K562 (cell line): ENCODE data around the gene NMRAL1. TPM values are rescaled to one million over a fixed set of nuclear protein-coding genes. Genes with fewer than 3 reads are reported as not detected.

ENCODE experiments used
- CBX1 ChIP-seq: sonication (generic); IDR thresholded peaks from 2 replicates; pipeline ENCODE4 v1.6.1; 2016; ENCODE audit warnings: antibody characterized with exemption, low read depth, mild to moderate bottlenecking
- EP300 ChIP-seq: IDR thresholded peaks from 2 replicates; pipeline ENCODE4 v1.6.1; 2012; ENCODE audit warnings: low read length, improper control_type of control experiment
- ERF ChIP-seq: fragments of 450-650 bp; formaldehyde crosslinking; IDR thresholded peaks from 2 replicates; pipeline ENCODE4 v1.4.0; 2020; ENCODE audit warnings: mild to moderate bottlenecking, mixed read lengths
- EWSR1 ChIP-seq: fragments of 450-650 bp; IDR thresholded peaks from 2 replicates; pipeline ENCODE4 v1.6.1; 2018; ENCODE audit warnings: borderline replicate concordance, mild to moderate bottlenecking, low read depth, moderate library complexity; ENCODE audit not compliant: partially characterized antibody
- GATAD2A ChIP-seq: fragments of 450-650 bp; IDR thresholded peaks from 2 replicates; pipeline ENCODE4 v1.6.1; 2017
- GTF2E2 ChIP-seq: fragments of 200-800 bp; sonication (Bioruptor generic); IDR thresholded peaks from 2 replicates; pipeline ENCODE4 v1.6.1; 2016; ENCODE audit warnings: missing genetic modification characterization, missing compliant biosample characterization
- IFI16 ChIP-seq: fragments of 250-450 bp; sonication (Bioruptor Pico); IDR thresholded peaks from 2 replicates; pipeline ENCODE4 v2.1.2; 2022; ENCODE audit warnings: mild to moderate bottlenecking, inconsistent platforms
- KLF1 ChIP-seq: fragments of 450-650 bp; IDR thresholded peaks from 2 replicates; pipeline ENCODE4 v1.6.1; 2016; ENCODE audit warnings: missing genetic modification characterization, missing compliant biosample characterization
- PHB2 ChIP-seq: fragments of 450-650 bp; IDR thresholded peaks from 2 replicates; pipeline ENCODE4 v1.6.1; 2017; ENCODE audit warnings: low read depth
- RHOXF2B ChIP-seq: fragments of 250-450 bp; sonication (Bioruptor Pico); conservative IDR thresholded peaks from 2 replicates; pipeline ENCODE4 v1.5.1; 2021
- SREBF1 ChIP-seq: fragments of 150-350 bp; IDR thresholded peaks from 2 replicates; pipeline ENCODE4 v1.6.1; 2014; ENCODE audit warnings: antibody characterized with exemption, low read depth, low read length, borderline replicate concordance
- SRSF3 ChIP-seq: fragments of 200-400 bp; formaldehyde crosslinking; IDR thresholded peaks from 2 replicates; pipeline ENCODE4 v1.6.1; 2016; ENCODE audit warnings: mild to moderate bottlenecking, low read length, moderate library complexity; ENCODE audit not compliant: insufficient read depth
- TFAM ChIP-seq: fragments of 250-450 bp; sonication (Bioruptor Pico); conservative IDR thresholded peaks from 2 replicates; pipeline ENCODE4 v1.5.0; 2021; ENCODE audit warnings: mild to moderate bottlenecking, moderate library complexity
- XRCC3 ChIP-seq: fragments of 450-650 bp; IDR thresholded peaks from 2 replicates; pipeline ENCODE4 v1.6.1; 2017; ENCODE audit warnings: mild to moderate bottlenecking, moderate library complexity
- ZFP30 ChIP-seq: fragments of 250-450 bp; sonication (Bioruptor Pico); IDR thresholded peaks from 2 replicates; pipeline ENCODE4 v1.8.0; 2022; ENCODE audit warnings: moderate library complexity, mild to moderate bottlenecking, inconsistent platforms, borderline replicate concordance
- ZFPM2 ChIP-seq: fragments of 250-450 bp; sonication (Bioruptor Pico); IDR thresholded peaks from 2 replicates; pipeline ENCODE4 v1.5.1; 2022; ENCODE audit warnings: mild to moderate bottlenecking
- polyA plus RNA-seq, 8 experiments: library from polyadenylated mRNA; depleted of rRNA in 4 of 8; stranded (reverse) in 5 of 8; unstranded in 3 of 8; fragments of >200 nt; fragmentation: Nextera tagmentation in 2 of 8; fragmentation: Illumina TruSeq in 1 of 8; extraction: Ambion mirVana in 2 of 8; extraction: Trizol in 1 of 8; gene quantifications; 2 replicates each; pipeline versions ENCODE4 v1.2.1 to v1.2.3, GENCODE V29; 2011 to 2014; ENCODE audit warnings: inconsistent platforms in 1 of 8, missing spikeins in 1 of 8
- total RNA-seq, 7 experiments: library from RNA; depleted of rRNA in 6 of 7; stranded (reverse); fragments of >200 nt in 6 of 7; fragmentation: Illumina TruSeq in 2 of 7; extraction: Trizol in 2 of 7; gene quantifications; 2 replicates each; pipeline versions ENCODE4 v1.2.1 to v1.2.3, GENCODE V29; 2011 to 2021; ENCODE audit warnings: low replicate concordance in 1 of 7
- TF ChIP-seq, protein P1 (sequence below): IDR thresholded peaks from 2 replicates; pipeline ENCODE4 v1.6.1; 2012; ENCODE audit warnings: low read depth, low read length, improper control_type of control experiment, borderline replicate concordance
- TF ChIP-seq, protein P2 (sequence below): sonication (generic); formaldehyde crosslinking; IDR thresholded peaks from 2 replicates; pipeline ENCODE4 v1.8.0; 2023; ENCODE audit warnings: mild to moderate bottlenecking, missing genetic modification reagents
- TF ChIP-seq, protein P3 (sequence below): fragments of 450-650 bp; IDR thresholded peaks from 2 replicates; pipeline ENCODE4 v1.6.1; 2018; ENCODE audit warnings: mild to moderate bottlenecking, low read depth; ENCODE audit not compliant: partially characterized antibody
- TF ChIP-seq, protein P4 (sequence below): fragments of 250-450 bp; sonication (Bioruptor Pico); IDR thresholded peaks from 2 replicates; pipeline ENCODE4 v1.4.0; 2020; ENCODE audit warnings: mild to moderate bottlenecking, moderate library complexity

NMRAL1 gene
- total and polyA plus RNA-seq, 9 of the 15 experiments (the other 6 are each of a cell fraction or from before 2014, with no cell fraction given): 6.3 to 116 (median 63.2) TPM

DNA sequence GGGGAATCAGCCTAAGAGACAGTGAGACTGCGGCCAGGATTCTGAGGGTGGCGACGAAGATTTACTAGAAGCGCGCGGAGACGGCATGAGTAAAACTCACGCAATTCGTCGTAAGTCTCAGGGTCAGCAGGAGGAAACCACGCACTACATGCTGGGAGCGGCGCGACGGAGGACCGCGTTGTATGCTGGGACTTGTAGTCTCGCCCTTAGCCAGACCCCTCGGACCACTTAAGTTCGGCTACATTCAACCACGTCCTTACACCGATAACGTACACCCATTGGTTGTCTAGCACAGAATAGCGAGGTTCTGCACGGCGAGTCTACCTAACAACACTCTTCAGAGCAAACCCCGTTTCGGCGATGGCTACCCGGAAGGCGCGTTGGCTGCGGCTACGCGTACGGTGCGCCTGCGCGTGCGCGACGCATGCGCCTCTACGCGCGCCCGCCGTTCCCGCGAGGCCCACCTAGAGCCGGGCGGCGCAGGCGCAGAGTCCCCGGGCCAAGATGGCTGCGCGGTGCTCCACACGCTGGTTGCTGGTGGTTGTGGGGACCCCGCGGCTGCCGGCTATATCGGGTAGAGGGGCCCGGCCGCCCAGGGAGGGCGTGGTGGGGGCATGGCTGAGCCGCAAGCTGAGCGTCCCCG, 48.9 kb downstream of the NMRAL1 start, which contains the start of gene DNAJA3 (continued):
- TF ChIP-seq, protein P1, sequence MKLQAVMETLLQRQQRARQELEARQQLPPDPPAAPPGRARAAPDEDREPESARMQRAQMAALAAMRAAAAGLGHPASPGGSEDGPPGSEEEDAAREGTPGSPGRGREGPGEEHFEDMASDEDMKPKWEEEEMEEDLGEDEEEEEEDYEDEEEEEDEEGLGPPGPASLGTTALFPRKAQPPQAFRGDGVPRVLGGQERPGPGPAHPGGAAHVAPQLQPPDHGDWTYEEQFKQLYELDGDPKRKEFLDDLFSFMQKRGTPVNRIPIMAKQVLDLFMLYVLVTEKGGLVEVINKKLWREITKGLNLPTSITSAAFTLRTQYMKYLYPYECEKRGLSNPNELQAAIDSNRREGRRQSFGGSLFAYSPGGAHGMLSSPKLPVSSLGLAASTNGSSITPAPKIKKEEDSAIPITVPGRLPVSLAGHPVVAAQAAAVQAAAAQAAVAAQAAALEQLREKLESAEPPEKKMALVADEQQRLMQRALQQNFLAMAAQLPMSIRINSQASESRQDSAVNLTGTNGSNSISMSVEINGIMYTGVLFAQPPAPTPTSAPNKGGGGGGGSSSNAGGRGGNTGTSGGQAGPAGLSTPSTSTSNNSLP: no peak
- TF ChIP-seq, protein P2, sequence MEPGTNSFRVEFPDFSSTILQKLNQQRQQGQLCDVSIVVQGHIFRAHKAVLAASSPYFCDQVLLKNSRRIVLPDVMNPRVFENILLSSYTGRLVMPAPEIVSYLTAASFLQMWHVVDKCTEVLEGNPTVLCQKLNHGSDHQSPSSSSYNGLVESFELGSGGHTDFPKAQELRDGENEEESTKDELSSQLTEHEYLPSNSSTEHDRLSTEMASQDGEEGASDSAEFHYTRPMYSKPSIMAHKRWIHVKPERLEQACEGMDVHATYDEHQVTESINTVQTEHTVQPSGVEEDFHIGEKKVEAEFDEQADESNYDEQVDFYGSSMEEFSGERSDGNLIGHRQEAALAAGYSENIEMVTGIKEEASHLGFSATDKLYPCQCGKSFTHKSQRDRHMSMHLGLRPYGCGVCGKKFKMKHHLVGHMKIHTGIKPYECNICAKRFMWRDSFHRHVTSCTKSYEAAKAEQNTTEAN (CRISPR knock-in tag): 0 out of 2 replicates have a peak, but pooled peaks have one; percentile 70
- peak; percentile 74 for TF ChIP-seq CBX1
- no peak for TF ChIP-seq ZFP30 (CRISPR knock-in tag)
- no peak for TF ChIP-seq PHB2
- TF ChIP-seq GTF2E2 (tag): 0 out of 2 replicates have a peak, but pooled peaks have one; percentile 14
- TF ChIP-seq RHOXF2B (CRISPR knock-in tag): no peak; the same call in 1 of the 2 replicates
- TF ChIP-seq SREBF1: no peak
- TF ChIP-seq, protein P3, sequence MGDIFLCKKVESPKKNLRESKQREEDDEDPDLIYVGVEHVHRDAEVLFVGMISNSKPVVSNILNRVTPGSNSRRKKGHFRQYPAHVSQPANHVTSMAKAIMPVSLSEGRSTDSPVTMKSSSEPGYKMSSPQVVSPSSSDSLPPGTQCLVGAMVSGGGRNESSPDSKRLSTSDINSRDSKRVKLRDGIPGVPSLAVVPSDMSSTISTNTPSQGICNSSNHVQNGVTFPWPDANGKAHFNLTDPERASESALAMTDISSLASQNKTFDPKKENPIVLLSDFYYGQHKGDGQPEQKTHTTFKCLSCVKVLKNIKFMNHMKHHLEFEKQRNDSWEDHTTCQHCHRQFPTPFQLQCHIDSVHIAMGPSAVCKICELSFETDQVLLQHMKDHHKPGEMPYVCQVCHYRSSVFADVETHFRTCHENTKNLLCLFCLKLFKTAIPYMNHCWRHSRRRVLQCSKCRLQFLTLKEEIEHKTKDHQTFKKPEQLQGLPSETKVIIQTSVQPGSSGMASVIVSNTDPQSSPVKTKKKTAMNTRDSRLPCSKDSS: no peak
- TF ChIP-seq GATAD2A: no peak
- TF ChIP-seq, protein P4, sequence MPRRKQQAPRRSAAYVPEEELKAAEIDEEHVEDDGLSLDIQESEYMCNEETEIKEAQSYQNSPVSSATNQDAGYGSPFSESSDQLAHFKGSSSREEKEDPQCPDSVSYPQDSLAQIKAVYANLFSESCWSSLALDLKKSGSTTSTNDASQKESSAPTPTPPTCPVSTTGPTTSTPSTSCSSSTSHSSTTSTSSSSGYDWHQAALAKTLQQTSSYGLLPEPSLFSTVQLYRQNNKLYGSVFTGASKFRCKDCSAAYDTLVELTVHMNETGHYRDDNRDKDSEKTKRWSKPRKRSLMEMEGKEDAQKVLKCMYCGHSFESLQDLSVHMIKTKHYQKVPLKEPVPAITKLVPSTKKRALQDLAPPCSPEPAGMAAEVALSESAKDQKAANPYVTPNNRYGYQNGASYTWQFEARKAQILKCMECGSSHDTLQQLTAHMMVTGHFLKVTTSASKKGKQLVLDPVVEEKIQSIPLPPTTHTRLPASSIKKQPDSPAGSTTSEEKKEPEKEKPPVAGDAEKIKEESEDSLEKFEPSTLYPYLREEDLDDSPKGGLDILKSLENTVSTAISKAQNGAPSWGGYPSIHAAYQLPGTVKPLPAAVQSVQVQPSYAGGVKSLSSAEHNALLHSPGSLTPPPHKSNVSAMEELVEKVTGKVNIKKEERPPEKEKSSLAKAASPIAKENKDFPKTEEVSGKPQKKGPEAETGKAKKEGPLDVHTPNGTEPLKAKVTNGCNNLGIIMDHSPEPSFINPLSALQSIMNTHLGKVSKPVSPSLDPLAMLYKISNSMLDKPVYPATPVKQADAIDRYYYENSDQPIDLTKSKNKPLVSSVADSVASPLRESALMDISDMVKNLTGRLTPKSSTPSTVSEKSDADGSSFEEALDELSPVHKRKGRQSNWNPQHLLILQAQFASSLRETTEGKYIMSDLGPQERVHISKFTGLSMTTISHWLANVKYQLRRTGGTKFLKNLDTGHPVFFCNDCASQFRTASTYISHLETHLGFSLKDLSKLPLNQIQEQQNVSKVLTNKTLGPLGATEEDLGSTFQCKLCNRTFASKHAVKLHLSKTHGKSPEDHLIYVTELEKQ (CRISPR knock-in tag): no peak
- TF ChIP-seq EWSR1: no peak
- no peak for TF ChIP-seq ZFPM2 (CRISPR knock-in tag)
- TF ChIP-seq IFI16 (CRISPR knock-in tag): no peak
- TF ChIP-seq KLF1 (tag): no peak
- TF ChIP-seq EP300: peak; percentile 60
- TF ChIP-seq SRSF3: no peak
- no peak for TF ChIP-seq XRCC3
- TF ChIP-seq TFAM (CRISPR knock-in tag): no peak
- no peak; the same call in none of the 2 replicates for TF ChIP-seq ERF (CRISPR knock-in tag)
